ENCODE results near the gene SH3D21.

GRCh38 chr1:36295390-36295789, 10.8 kb upstream of the SH3D21 start:
- TF ChIP-seq, protein P1, sequence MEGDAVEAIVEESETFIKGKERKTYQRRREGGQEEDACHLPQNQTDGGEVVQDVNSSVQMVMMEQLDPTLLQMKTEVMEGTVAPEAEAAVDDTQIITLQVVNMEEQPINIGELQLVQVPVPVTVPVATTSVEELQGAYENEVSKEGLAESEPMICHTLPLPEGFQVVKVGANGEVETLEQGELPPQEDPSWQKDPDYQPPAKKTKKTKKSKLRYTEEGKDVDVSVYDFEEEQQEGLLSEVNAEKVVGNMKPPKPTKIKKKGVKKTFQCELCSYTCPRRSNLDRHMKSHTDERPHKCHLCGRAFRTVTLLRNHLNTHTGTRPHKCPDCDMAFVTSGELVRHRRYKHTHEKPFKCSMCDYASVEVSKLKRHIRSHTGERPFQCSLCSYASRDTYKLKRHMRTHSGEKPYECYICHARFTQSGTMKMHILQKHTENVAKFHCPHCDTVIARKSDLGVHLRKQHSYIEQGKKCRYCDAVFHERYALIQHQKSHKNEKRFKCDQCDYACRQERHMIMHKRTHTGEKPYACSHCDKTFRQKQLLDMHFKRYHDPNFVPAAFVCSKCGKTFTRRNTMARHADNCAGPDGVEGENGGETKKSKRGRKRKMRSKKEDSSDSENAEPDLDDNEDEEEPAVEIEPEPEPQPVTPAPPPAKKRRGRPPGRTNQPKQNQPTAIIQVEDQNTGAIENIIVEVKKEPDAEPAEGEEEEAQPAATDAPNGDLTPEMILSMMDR (IDR thresholded peaks at IDR 0.05): no peak
- no peak for TF ChIP-seq EZH2 (IDR thresholded peaks at IDR 0.05; ENCODE audit: borderline replicate concordance, insufficient read depth, low read depth, low read length, poor library complexity, severe bottlenecking)

Measured in B cell (primary cell).